Uterus (tissue), 4 donors: ENCODE data around the gene PCSK2. TPM values are rescaled to one million over a fixed set of nuclear protein-coding genes. Genes with fewer than 3 reads are reported as not detected.

ENCODE experiments used
- DNase-seq, 2 donors: peaks; one replicate each; pipeline ENCODE4 v3.0.0-alpha.2; 2019 to 2020
- H3K27ac ChIP-seq, 2 donors: fragments of 200-600 bp; sonication (generic); 1 replicate in 1 of 2; 2 replicates in 1 of 2; pipeline ENCODE4 v1.5.1; 2016 to 2018
- H3K27me3 ChIP-seq, 2 donors: fragments of 200-600 bp; sonication (generic); one replicate each; pipeline ENCODE4 v1.5.1; 2018 to 2019; ENCODE audit warnings: control low read depth in 1 of 2
- H3K36me3 ChIP-seq, 2 donors: fragments of 200-600 bp; sonication (generic); one replicate each; pipeline ENCODE4 v1.5.1; 2019; ENCODE audit warnings: control low read depth in 1 of 2
- H3K4me1 ChIP-seq, 2 donors: fragments of 200-600 bp; sonication (generic); one replicate each; pipeline ENCODE4 v1.5.1; 2018 to 2019; ENCODE audit warnings: control low read depth in 1 of 2
- H3K4me3 ChIP-seq, 2 donors: fragments of 200-600 bp; sonication (generic); 1 replicate in 1 of 2; 2 replicates in 1 of 2; pipeline ENCODE4 v1.5.1; 2018 to 2019; ENCODE audit warnings: mild to moderate bottlenecking in 1 of 2
- H3K9me3 ChIP-seq, 2 donors: fragments of 200-600 bp; sonication (generic); one replicate each; pipeline ENCODE4 v1.5.1; 2019; ENCODE audit warnings: control low read depth in 1 of 2
- CTCF ChIP-seq, 4 experiments: fragments of 200-600 bp in 2 of 4; fragments of 450-650 bp in 2 of 4; sonication (generic) in 2 of 4; IDR thresholded peaks; one replicate each; pipeline ENCODE4 v1.5.1; 2016 to 2019; ENCODE audit warnings: antibody characterized with exemption in 4 of 4, mild to moderate bottlenecking in 2 of 4, moderate library complexity in 1 of 4
- POLR2A ChIP-seq, 2 donors: fragments of 450-650 bp; IDR thresholded peaks; one replicate each; pipeline ENCODE4 v1.6.1; 2016; ENCODE audit warnings: antibody characterized with exemption in 2 of 2, mild to moderate bottlenecking in 1 of 2, moderate library complexity in 1 of 2
- intact Hi-C: fragments of 100-400 bp; cut with DNase I; formaldehyde crosslinking; loops from one replicate; pipeline ENCODE4 v1.15.1; 2023; ENCODE audit warnings: low total_unique reads
- total RNA-seq, 4 donors: library from RNA; depleted of rRNA in 3 of 4; stranded (reverse); fragments of >200 nt in 3 of 4; gene quantifications; one replicate each; pipeline versions ENCODE4 v1.1.0 to v1.2.4, GENCODE V29; 2014 to 2023
- donor health status: DM: yes; HTN: yes; CAD: no.

PCSK2 gene
- total RNA-seq, 4 donors from 2014 or later, result 0.37 to 1.6 TPM; not detected in 2

DNA sequence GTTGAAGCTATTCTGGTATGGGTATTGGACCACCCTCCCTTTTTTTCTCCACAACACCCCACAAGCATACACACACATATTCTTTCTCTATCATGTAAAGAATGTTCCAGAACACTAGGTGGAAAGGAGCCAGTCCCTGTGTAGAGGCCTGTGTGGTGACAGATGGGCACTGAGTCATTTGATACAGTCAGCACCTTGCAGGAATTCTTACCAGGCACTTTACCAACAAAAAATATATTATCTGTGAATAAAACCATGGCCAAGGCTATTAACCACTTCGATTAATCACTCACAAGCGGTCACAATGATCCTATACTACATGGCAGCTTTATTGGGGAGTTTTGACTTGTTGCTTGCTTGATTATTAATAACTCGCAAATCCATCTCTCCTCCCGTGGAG, 154.9 kb downstream of the PCSK2 start:
- DNase-seq, result no peak
- Histone ChIP-seq H3K36me3 (no peaks in the 10 kb centered on the region), H3K27ac (no peak overlapping the region), H3K9me3 (no peaks in the 10 kb centered on the region), H3K4me3 (no peak overlapping the region), H3K27me3 (no peaks in the 10 kb centered on the region), H3K4me1 (no peaks in the 10 kb centered on the region)
- intact Hi-C loops, result no loop called here
- no peak for TF ChIP-seq POLR2A (IDR thresholded peaks at IDR 0.05)
- no peak for TF ChIP-seq CTCF (IDR thresholded peaks at IDR 0.05)

DNA sequence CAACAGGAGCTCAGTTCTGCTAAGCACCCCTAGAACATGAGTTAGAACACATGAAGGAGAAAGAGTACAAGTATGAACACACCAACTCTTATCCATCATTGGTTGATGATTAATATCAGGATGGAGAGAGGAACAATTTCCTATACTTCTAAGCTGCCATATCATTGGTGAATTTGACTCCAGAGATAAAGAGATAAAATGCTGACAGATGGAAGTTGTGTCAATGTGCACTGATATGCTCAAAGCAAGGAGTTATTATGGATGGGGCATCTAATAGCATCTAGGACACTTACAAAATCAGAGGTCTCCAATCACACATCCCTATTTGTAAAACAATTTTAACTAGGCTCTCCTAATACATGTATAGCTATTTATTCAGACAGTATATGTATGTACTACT, 159.0 kb downstream of the PCSK2 start:
- no peaks in the 10 kb centered on the region for H3K27me3 ChIP-seq
- DNase-seq, result no peak
- H3K36me3 ChIP-seq, result no peaks in the 10 kb centered on the region
- no peak for TF ChIP-seq CTCF (IDR thresholded peaks at IDR 0.05)
- no peak for TF ChIP-seq POLR2A (IDR thresholded peaks at IDR 0.05)
- H3K9me3 ChIP-seq, result no peaks in the 10 kb centered on the region
- H3K27ac ChIP-seq, result no peak overlapping the region
- no peak overlapping the region for H3K4me3 ChIP-seq
- no peaks in the 10 kb centered on the region for H3K4me1 ChIP-seq
- intact Hi-C loops, result no loop called here

DNA sequence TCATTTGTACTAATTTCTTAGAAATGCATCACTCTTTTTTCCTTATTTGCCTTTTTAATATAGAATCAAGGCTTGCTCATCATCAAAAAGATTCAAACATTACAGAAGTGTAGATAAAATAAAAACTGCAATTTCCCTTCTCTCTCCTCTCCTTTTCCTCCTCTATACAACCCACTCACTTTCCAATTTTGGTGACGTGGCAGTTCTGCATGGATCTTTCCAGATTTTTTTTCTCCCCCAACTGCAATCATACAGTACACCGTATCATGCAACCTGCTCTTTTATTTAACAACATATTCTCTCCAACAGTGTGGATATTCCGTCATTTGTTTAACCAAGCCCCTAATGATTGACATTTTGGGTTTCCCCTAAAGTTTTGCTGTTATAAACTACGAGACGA, 163.8 kb downstream of the PCSK2 start:
- Histone ChIP-seq H3K9me3 (no peaks in the 10 kb centered on the region), H3K4me1 (no peaks in the 10 kb centered on the region), H3K36me3 (no peaks in the 10 kb centered on the region), H3K27me3 (no peaks in the 10 kb centered on the region), H3K4me3 (no peak overlapping the region), H3K27ac (no peak overlapping the region)
- TF ChIP-seq POLR2A (IDR thresholded peaks at IDR 0.05), result no peak
- no peak for TF ChIP-seq CTCF (IDR thresholded peaks at IDR 0.05)
- DNase-seq, result no peak
- intact Hi-C loops, result no loop called here

GRCh38 chr20:17391127-17391771, 164.4 kb downstream of the PCSK2 start:
- Histone ChIP-seq H3K36me3 (no peaks in the 10 kb centered on the region), H3K27ac (no peak overlapping the region), H3K4me3 (no peak overlapping the region), H3K27me3 (no peaks in the 10 kb centered on the region), H3K9me3 (no peaks in the 10 kb centered on the region), H3K4me1 (no peaks in the 10 kb centered on the region)
- no peak for DNase-seq
- intact Hi-C loops, result no loop called here
- TF ChIP-seq CTCF (IDR thresholded peaks at IDR 0.05) (no peak), POLR2A (IDR thresholded peaks at IDR 0.05) (no peak)

- Histone ChIP-seq H3K27me3 (no peaks in the 10 kb centered on the region), H3K9me3 (no peaks in the 10 kb centered on the region), H3K36me3 (no peaks in the 10 kb centered on the region), H3K4me3 (no peak overlapping the region), H3K4me1 (no peaks in the 10 kb centered on the region), H3K27ac (no peak overlapping the region)
- intact Hi-C loops, result no loop called here
- DNase-seq, result no peak
- no peak for TF ChIP-seq POLR2A (IDR thresholded peaks at IDR 0.05)
- no peak for TF ChIP-seq CTCF (IDR thresholded peaks at IDR 0.05)
Measured at GRCh38 chr20:17394411-17394810, 167.6 kb downstream of the PCSK2 start.
